HG03575 (cell line): ENCODE results near the gene SLC12A5.

Experiments used
- ATAC-seq: cut with Tn5 transposase; IDR thresholded peaks from one replicate; pipeline ENCODE4 v1.9.1; 2021; ENCODE audit not compliant: unreplicated experiment, insufficient number of reproducible peaks, low FRiP score; ENCODE audit errors: extremely low read depth

SLC12A5 gene

DNA sequence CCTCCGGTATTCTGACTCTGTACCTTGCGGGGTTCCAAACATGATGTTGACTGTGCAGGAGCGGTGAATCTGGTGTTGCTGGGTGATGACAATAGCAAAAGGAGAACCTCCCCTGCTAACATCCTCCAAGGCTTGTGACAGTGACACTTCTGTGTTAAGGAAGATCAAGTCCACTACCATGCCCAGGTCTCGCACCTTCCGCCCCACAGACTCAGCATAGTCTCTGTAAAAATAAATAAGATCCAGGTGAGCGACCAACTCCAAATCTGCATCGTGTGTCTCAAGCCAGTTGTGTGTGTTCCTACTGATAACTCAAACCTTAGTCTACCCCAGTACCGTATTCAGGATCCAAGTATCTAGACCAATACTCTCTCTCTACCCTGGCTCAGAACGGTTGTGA lies 36.0 kb downstream of the SLC12A5 start:
- no peak for ATAC-seq

DNA sequence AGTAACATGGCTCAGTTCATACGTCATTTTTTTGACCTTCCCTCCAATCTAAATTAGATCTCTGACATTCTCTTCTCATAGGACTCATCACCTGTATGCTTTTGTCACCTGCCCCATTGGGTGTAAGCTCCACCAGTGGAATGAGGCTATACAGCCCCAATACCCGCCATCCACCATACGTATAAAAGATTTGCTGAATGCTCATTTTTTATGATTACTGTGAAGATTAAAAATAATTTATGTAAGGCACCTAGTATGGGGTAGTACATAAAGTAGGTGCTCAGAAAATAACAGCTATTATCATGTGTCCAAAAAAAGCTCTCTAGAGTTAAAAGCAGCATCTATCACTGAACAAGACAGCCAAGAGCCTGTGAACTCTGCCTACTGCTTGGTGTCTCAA lies 36.7 kb downstream of the SLC12A5 start:
- no peak for ATAC-seq

DNA sequence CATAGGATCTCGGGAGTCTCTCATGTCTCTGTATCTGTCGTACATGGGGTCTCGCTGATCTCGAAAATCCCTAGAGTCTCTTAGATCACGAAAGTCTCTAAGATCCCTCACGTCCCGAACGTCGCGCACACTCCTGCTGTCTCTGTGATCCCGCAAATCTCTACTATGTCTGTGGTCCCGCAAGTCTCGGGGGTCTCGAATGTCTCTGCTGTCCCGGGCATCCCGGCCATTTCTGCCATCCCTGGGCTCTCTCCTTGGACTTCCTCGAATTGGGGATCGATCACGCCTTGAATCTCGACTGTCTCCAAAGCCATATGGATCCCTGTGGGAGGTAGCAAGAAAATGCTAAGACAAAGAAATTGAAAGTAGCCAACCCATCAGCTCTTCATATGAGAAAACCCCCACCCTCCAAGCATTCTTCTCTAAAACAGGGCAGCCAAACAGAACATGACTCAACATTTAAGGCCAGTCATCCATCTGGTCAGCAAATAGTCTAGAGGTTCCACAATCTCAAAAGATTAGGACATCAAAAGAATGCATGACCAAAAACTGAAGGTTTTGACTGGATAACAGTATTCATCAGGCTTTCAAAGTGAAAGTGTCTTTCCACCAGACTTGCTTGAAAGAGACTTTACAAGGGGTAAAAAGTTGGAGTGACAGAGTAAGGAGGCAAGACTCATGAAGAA lies 41.3 kb downstream of the SLC12A5 start:
- ATAC-seq, result no peak

DNA sequence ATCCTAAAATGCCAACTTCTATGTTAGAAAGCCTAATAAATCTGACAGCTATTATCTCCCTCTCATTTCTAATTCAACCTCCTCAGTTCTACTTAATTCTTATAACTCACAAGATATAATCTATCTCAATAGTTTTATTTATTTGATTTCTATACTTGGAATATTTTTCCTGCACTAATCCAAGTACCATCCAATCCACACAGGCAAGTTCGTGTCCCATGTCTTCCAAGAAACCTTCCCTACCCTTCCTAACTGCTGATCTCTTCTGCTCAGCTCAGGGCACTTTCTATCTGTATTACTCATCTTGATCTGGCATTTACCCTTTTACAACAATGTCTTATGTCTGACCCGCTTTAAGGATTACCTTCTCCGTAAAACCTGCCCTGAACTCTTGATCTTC lies 42.6 kb downstream of the SLC12A5 start:
- no peak for ATAC-seq

DNA sequence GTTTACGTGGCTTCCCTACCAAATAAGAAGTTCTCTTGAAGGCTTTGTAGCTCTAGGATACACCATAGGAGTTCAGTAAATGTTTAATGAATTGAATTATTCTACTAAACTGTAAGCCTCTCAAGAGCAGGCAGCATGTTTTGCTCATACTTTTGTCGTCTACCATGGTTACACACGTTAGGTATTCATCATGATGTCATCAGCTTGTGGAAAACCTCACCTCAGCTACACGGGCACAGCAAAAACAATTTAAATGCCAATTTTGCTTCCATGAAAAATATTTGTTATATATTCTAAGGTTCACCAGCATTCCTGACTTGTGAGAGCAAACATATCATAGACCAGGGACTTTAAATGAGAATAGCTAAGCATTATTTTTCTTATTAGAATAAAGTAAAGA lies 44.0 kb downstream of the SLC12A5 start:
- no peak for ATAC-seq

DNA sequence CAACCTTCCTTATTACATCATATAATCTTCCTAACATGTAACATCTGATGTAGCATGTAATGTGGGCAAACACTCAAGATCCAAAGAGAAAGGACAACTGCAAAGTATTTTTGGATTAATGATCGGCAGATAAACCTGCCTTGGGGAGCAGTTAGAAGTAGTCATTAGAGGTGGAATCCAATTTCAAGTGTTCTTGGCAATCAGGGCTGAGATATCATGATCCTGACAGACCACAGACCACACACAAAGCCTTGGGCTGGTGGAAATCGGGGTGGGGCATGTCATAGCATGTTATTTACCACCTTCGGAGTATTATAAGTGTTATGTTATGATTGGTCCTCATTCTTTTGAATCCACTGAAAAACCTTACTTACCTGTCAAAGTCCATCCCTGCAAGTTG lies 44.4 kb downstream of the SLC12A5 start:
- no peak for ATAC-seq

DNA sequence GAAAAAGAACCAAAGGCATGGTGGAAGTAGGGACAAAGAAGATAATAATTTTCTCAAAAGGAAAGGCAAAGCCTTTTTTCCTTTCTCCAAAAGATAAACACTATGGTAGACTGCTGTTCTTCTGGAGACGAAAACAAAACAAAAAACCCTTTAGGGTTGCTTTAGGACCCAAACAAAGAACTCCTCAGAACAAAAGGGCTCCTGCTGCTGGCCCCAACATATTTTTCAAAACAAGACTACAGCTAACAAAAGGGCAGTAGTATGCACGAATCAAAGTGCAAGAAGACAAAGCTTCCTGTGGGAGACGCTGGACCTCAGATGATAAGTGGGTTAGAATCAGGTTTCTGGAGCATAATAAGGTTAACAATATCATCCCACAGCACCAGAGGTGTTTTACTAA lies 45.0 kb downstream of the SLC12A5 start:
- no peak for ATAC-seq

DNA sequence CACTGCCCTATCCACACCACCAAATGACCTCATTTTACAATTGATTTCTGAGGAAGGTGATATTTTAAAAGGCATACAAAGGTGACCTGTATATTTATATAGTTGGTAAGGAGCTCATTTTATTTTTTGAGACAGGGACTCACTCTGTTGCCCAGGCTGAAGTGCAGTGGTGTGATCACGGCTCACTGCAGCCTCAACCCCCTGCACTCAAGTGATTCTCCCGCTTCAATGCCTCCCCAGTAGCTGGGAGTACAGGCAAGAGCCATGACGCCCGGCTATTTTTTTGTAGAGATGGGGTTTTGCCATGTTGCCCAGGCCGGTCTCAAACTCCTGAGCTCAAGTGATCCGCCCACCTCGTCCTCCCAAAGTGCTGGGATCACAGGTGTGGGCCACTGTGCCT lies 47.8 kb downstream of the SLC12A5 start:
- no peak for ATAC-seq

DNA sequence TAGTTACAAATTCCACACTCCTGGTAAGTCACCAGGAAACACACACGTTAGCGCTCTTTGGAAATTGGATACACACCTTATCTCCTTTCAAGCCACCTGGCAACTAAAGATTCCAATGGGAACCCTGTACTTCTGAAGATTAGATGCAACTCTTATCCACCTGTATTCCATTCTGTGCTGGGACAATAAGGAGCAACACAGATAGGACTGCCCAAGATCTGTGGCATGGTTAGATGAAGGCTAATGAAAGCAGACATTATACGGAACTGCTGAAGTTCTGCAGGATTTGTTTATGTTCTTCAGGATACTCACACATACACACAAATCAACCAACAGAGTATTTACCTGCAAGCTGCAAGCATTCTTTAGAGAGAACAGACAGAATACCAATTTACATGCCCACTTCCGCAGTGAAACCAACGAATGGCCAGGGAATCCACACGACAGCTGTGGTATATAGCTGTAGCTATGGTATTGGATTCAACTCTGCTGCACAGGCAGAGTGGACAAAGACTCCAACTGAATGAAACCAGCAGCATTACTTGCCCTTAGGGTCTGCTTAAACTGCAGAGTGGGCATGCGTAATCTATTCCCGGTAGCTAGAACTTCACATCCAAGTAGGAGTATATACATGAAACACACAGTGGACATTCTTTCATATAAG lies 48.8 kb downstream of the SLC12A5 start:
- no peak for ATAC-seq

DNA sequence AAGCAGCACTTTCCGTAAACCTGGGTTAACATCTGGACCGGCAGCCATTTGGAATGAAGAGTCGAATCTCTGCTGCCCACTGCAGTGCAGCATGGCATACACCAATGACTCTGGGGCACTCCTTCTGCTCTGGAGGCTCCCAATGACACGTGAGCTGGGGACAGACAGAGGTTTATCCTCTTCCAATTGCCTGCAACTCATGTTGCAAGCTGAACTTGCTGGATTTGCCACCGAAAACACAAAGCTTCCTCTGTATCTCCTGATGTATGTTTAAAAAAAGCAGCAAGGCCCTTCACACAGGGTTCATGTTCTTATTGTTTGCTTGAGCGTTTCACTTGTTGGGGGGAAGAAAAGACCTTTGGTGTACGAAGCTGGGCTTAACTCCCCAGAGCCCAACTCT lies 49.9 kb downstream of the SLC12A5 start:
- ATAC-seq, result no peak

DNA sequence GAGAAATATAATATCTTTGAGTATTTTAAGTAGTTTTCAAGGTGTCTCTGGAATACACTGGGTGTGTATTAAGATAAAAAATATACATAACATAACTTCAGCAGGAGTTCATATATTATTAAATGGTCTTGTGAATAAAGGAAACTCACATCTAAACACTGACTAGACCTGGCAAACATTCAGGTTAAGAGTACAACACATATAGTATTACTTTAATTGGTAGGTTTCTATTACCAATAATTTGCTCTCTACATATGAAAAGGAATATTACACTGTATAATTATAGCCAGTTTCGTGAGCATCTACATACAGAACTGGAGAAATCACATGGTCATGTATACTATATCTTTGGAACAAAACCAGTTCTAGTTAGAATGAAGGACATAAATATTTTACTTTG lies 52.1 kb downstream of the SLC12A5 start:
- ATAC-seq, result no peak

DNA sequence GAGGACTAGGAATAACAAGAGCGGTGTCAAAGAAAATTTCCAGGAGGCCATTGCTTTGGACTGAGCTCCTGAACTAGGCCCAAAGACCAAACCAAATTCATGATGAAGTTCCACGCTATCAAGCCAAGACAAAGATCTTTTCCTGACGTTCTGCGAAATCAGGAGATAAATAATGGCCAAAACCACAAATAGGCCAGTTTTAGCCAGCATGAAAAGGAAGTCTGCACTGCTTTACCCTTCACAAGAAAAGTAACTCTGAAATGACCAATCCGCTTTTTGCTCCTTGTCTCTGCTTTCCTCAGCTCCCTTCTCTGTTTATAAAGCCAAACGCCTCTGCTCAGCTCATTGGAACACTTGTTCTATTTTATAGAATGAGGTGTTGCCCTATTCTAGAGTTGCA lies 54.1 kb downstream of the SLC12A5 start:
- ATAC-seq, result no peak

DNA sequence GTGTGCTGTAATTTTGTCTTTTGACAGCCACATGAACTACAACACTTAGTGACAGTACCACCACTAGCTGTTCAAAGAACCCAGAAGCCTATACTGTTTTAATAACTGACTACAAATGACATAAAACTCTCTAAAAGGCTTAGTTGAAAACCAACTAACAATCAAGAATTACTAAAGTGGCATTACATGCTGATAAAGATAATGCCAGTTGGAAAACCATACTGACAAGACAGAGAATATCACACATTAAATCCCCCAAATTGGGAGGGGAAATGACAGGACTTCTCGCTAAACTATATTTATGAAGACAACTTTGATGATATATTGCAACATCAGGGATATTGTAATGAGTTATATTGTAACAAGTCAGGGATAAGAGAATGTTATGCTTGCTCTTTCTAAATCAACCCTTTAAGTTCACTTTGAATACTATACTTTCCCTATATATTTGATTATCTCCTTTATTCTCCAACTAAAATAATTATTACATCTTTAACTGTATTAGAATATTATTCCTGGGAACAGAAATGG lies 54.6 kb downstream of the SLC12A5 start:
- ATAC-seq, result no peak

DNA sequence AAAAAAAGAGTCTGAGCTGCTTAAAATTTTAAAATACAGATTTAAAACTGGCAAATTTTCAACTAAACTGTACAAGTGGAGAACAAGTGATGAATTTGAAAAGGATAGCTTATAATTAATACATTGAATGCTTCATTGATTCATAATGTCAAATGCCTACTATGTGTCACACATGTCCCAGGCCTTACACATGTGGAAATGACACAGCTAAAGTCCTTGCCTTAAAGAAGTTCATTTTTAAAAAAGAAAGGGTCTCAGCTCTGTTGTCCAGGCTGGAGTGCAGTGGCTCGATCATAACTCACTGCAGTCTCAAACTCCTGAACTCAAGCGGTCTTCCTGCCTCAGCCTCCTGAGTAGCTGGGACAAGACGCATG lies 55.8 kb downstream of the SLC12A5 start:
- no peak for ATAC-seq

DNA sequence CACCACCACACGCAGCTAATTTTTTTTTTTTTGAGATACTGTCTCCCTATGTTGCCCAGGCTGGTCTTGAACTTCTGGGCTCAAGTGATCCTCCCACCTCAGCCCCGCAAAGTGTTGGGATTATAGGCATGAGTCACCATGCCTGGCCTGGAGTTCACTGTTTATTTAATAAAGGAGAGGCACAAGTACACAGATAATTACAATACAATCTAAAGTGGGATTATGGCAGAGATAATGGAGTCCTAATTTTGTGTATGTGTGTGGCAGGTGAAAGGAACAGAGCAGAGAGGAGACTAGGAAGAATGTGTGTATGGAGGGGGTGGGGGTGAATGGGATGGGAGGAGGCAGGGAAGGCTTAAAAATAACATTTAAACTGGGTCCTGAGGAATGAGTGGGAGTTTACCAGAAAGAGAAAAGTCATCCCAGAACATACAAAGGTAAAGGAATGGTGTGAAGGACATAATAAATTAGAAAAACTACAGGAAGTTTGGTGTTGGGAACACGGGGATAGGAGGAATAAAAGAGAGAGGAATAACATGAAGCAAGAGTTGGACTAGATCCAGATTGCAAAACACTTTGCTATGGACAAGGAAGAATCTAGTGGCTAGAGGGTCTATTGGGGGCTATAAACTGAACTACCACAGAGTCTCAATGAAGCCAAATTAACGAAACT lies 56.3 kb downstream of the SLC12A5 start:
- ATAC-seq, result no peak

DNA sequence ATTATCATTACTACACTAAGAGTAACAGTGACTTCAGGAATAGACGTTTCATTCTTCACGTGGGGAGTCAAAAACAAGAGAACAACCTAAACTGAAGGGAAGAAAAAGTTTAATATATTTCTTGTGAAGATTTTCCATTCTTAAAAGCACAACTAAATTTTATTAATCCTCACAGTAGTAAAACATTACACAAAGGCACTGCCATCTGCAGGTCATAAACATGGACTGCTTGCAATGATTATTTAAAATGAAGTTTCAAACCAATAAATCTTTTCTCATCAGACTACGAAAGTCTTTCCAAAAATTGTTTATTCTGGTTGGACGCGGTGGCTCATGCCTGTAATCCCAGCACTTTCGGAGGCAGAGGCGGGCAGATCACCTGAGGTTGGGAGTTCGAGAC lies 58.1 kb downstream of the SLC12A5 start:
- no peak for ATAC-seq

DNA sequence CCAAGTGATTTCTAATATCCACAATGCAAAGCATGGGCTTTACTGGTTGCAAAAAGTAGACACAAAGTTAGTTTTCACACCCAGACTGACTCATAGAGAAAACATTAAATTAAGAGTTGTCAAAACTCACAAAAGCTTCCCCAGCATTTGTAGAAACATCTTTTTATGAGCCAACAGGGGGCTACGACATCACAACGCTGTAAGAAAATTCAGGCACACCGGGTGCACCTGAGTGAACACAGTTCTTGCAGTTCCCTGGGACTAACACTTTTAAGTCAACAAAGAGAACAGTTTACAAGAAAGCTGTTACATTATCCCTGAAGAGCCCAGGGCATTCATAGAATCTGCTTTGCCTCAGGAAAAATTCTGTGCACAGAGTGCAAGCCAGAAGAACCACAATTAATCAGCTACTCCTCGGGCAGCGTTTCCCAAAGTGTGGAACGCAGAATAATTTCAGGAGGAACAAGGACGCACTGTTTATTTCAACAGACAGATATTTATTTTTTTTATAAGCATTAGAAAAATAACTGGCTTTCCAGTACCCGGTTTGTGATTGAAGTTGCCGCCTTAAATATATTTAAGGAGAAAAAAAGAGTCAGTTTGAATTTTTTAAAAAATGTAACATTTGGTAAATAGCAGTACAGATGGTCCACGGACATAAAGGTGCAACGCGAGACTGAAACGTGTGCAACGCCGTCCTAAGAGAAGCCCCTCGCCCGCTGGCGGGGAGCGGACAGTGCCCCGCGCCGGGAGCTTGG lies 59.6 kb downstream of the SLC12A5 start:
- ATAC-seq, result no peak

DNA sequence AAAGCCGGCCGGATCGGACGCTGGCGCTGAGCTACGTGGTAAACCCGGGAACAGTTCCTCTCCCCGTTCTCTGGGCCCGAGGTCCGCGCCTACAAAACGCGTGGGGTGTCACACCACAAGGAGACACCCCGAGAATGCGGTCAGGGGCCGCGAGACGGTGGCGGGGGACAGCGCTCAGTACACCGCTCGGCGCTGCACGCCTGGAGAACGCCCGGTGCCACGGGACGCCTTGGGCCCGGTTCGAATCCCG lies 60.1 kb downstream of the SLC12A5 start:
- no peak for ATAC-seq

DNA sequence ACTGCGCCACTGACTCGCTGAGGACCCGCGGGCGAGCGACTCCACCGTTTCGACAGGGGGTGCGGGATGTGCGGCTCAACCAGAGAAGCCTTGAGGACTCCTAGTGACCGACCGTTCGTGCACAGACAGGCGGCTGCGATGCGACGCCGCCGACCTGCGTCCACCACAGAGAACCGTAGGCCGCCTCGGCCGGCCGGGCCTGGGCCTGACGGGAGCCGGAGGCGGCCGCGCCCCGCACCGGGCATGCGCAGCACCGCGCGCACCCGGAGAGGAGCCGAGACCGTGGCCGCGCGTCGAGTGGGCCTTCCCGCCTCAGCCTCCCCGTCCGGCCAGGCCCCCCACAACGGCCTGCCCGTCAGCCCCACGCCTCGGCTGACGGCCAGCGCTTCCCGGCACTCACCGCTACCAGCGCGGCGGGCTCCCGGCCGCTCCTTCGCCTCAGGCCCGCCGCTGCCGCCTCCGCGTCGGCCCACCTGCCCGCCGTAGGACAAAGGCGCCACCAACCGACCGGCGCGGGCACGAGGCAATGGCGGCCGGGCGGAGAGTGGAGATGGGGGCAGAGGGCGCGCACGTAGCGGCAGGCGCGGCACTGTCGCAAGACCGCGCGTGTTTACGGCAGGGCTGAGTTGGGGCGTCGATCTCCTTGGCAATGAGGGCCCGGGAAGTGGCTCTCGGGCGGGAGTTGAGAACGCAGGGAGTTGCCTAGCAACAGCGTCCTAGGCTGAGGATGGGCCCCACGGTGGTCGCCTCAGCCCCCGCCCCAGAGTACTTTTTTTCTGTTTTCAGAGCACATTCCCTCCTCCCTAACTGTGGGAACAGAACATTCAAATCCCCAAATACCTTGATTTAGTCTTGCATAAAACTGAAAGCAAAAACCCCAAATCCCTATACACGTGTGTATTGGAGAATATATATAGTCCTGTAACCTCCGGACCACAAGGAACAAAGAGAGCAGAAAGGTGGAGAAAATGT lies 60.7 kb downstream of the SLC12A5 start, which contains the start of gene NCOA5:
TSS of gene NCOA5 (minus strand) at position 546 of the 972 bp plus-strand sequence. CDS start 10,538 bp downstream, outside the sequence.
- ATAC-seq, result peak; percentile 39
